CD4-positive, alpha-beta T cell treated with Interleukin-6 for 4 hours (primary cell): ENCODE results near the gene OR2T8.
A peak's percentile ranks its signal among the peaks of the same experiment; 100 is the strongest.

Experiments used
- DNase-seq: peaks from one replicate; pipeline ENCODE4 v3.0.0-alpha.2; 2020; ENCODE audit warnings: mixed read lengths

OR2T8 gene

DNA sequence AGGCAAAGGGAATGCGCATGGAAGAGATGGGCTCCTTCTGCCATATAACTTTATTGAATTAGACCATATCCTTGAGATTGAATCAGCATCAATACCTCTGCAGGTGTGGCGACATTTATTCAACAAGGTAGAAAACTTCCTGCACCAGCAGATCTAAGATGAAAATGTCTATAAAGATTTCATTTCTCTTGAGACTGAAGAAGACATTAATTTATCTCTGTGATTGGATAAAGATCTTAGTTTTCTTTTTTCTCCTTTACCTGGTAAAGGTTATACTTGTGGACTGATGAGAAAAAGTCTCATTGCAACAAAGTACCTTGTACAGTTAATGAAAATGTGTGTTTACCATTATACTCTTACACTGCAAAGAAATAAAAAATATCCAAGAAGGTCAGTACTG is at the start of gene OR2T8:
TSS of gene OR2T8 (plus strand) at position 301 of the 400 bp plus-strand sequence. CDS start 766 bp downstream, outside the sequence.
- no peak for DNase-seq

GRCh38 chr1:247883346-247883745 is 36.7 kb upstream of the OR2T8 start:
- no peak for DNase-seq

DNA sequence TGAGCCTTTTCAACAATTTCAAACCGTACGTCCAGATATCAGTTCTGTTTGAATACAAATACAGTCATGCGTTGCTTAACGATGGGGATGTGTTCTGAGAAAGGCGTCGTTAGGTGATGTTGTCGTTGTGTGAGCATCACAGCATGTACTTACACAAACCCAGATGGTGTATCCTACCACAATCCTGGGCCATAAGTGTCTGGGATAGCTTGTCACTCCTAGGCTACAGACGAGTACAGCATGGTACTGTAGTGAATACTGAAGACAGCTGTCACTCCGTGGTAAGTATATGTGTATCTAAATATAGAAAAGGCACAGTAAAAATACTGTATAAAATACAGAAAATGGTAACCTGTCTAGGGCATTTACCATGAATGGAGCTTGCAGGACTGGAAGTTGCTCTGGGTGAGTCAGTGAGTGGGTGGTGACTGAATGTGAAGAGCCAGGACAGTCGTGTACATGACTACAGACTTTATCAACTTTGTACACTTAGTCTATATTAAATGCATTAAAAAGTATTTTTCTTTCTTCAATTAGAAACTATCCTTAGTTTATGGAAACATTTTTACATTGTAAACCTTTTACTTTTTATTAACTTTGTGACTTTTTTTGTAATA is 35.1 kb upstream of the OR2T8 start:
- DNase-seq: no peak

- DNase-seq: no peak
Observed at GRCh38 chr1:247895163-247895637, 24.9 kb upstream of the OR2T8 start, which contains the start of gene OR2W3. TSS of gene OR2W3 (plus strand) at chr1:247895587. CDS start at chr1:247895587, 0 bp downstream.

DNA sequence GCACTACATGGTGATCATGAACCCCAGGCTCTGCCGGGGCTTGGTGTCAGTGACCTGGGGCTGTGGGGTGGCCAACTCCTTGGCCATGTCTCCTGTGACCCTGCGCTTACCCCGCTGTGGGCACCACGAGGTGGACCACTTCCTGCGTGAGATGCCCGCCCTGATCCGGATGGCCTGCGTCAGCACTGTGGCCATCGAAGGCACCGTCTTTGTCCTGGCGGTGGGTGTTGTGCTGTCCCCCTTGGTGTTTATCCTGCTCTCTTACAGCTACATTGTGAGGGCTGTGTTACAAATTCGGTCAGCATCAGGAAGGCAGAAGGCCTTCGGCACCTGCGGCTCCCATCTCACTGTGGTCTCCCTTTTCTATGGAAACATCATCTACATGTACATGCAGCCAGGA is 24.1 kb upstream of the OR2T8 start:
- DNase-seq: no peak

DNA sequence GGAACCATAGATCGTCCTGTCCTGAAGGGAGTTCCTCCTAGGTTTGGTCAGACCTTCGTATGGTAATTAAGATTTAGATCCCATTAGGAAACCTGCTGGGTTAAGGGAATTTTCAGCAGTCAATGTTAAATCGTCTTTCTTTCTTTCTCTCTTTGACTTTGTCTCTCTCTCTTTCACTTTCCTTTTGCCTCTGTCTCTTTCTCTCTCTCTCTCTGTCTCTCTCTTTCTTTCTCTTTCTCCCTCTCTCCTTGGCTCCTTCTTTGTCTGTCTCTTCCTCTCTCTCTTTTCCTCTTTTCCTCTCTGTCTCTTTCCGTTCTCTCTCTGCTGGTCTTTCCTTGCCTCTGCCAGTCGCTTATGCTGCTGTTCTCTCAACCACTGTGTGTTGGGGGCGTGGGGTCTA is 15.9 kb upstream of the OR2T8 start:
- DNase-seq: no peak

GRCh38 chr1:247905181-247905580 is 14.9 kb upstream of the OR2T8 start:
- no peak for DNase-seq

DNA sequence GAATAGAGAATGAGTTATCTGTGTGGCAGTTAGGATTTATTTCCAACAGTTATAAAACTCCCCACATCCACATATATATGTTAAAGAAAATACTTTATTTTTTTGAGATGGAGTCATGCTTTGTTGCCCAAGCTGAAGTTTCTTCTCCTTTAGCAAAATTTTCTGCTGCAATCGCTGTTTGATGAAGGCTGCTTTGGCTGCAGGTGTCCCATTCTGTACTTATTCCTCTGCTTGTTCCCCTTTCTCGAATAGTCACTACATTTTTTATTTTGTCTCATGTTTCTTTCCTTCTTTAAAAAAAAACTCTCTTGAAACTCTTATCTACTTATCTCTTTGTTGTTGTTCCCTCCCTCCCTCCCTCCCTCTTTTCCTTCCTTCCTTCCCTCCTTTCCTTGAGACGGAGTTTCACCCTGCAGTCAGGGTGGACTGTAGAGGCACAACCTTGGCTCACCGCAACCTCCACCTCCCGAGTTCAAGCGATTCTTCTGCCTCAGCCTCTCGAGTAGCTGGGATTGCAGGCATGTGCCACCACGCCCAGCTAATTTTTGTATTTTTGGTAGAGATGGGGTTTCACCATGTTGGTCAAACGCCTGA is 14.0 kb upstream of the OR2T8 start:
- DNase-seq: no peak

GRCh38 chr1:247906504-247907047 is 13.5 kb upstream of the OR2T8 start:
- no peak for DNase-seq

GRCh38 chr1:247908766-247909165 is 11.3 kb upstream of the OR2T8 start:
- no peak for DNase-seq

DNA sequence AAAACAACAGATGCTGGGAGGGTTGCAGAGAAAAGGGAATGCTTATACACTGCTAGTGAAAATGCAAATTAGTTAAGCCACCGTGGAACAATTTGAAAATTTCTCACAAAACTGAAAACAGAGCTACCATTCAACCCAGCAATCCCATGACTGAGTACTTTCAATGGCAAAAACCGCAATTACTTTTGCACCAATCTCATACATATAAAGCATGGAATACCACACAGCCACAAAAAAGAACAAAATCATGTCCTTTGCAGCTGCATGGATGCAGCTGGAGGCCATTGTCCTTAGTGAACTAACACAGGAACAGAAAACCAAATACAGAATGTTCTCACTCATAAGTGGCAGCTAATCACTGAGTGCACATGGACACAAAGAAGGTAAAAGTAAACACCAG is 6.3 kb upstream of the OR2T8 start:
- no peak for DNase-seq

- DNase-seq: no peak
Observed at GRCh38 chr1:247914941-247915662, 5.0 kb upstream of the OR2T8 start.

DNA sequence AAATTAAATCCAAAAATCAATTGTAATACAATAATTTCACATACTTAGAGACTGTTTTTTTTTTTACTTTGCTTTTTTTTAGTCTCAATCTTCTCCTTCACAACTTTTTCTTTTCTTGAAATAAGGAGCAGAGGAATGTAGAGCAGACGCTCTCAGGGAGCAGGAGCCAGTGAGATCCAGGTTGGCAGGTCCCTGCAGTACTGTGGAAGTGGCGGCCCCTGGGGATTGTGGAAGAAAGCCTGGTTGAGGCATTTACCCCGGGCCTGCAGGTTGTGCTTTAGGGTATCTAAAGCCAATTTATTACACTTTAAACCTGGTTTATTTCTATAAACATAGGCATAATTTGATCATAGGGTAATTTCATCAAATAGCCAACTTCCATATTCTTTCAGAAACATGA is 3.9 kb downstream of the OR2T8 start:
- DNase-seq: no peak

DNA sequence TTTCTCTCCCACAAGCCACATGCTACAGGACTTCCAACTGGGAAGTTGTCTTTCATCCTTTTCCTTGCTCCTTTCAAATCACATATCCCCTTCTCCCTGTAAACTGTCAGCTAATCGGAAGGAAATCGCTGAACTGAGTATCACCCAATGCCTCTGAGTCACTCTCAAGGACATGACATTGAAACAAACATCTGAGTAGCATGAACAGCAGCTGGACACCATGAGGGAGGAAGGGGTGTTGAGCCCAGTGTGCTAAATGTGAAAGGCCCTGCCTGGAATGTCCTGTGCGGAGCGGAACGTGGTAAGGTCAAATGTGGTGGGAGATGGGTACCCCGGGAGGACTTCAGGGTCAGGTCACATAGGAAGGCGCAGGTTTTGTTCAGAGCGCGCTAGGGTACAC is 4.8 kb downstream of the OR2T8 start, which contains the start of gene OR2AJ1:
TSS of gene OR2AJ1 (plus strand) at position 22 of the 400 bp plus-strand sequence. CDS start 8,880 bp downstream, outside the sequence.
- DNase-seq: no peak

DNA sequence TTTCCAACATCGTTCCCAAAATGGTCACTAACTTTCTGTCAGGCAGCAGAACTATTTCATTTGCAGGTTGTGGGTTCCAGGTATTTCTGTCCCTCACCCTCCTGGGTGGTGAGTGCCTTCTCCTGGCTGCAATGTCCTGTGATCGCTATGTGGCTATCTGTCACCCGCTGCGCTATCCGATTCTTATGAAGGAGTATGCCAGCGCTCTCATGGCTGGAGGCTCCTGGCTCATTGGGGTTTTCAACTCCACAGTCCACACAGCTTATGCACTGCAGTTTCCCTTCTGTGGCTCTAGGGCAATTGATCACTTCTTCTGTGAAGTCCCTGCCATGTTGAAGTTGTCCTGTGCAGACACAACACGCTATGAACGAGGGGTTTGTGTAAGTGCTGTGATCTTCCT is 13.9 kb downstream of the OR2T8 start:
- no peak for DNase-seq

DNA sequence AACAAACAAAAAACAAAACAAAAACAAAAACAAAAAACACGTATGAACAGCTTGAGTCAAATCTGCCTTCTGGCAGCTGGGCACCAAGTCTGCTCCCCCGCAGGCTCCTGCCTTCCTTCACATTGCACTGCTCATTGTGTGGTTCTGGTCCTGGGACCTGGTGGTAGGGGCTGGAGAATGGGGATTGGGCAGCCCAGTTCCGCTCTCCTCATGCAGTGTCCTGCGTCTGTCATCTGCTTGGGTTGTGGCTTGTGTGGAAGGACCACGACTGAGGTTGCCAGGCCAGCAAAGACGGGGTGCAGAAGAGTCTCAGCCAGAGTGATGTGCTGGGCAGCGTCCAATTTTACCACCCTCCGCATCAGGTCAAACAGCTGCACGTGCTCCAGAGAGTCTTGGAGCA is 15.7 kb downstream of the OR2T8 start:
- DNase-seq: no peak

GRCh38 chr1:247936415-247936814 is 16.4 kb downstream of the OR2T8 start:
- no peak for DNase-seq

DNA sequence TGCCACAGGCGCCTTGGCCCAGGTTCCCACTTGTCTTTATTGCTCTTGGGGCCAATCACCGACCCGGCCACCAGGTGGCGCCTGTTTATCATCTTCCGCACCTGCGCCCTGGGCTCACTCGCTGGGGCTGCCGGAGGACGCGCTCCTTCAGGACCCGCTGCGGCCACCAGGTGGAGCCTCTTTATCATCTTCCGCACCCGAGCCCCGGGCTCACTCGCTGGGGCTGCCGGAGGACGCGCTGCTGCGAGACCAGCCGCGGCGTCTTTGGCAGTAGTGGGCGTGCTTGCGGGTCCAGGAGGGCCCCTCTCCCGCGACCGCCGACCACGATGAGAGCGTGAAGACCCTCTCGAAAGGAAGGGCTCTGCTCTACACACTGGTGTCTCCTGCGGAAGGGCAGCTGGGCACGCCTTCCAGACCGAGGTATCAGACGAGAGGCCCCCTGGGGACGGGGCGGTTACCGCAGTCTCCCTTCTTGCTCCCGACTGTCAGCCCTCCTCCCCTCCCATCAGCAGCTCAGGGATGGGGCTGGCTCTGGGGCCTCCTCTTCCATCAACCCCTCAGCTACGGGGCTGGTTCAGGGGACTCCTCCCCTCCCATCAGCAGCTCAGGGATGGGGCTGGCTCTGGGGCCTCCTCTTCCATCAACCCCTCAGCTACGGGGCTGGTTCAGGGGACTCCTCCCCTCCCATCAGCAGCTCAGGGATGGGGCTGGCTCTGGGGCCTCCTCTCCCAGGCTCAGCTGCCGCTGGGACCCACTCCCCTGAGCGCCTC is 17.1 kb downstream of the OR2T8 start:
- peak; percentile 86 for DNase-seq

- DNase-seq: no peak
Observed at GRCh38 chr1:247942624-247943023, 22.6 kb downstream of the OR2T8 start.

DNA sequence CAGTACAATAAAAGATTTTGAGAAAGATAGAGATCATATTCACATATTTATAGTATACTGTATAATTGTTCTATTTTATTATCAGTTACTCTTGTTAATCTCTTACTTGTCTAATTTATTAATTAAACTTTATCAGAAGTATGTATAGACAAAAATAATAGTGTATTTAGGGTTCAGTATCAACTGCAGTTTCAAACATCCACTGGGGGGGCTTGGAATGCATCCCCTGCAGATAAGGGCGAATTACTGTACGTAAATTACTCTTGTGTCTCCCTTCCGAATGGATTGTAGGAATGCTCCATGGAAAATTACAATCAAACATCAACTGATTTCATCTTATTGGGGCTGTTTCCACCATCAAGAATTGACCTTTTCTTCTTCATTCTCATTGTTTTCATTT is 28.5 kb downstream of the OR2T8 start, which contains the start of gene OR2L8:
TSS of gene OR2L8 (plus strand) at position 301 of the 400 bp plus-strand sequence. CDS start at position 301, 0 bp downstream.
- no peak for DNase-seq

DNA sequence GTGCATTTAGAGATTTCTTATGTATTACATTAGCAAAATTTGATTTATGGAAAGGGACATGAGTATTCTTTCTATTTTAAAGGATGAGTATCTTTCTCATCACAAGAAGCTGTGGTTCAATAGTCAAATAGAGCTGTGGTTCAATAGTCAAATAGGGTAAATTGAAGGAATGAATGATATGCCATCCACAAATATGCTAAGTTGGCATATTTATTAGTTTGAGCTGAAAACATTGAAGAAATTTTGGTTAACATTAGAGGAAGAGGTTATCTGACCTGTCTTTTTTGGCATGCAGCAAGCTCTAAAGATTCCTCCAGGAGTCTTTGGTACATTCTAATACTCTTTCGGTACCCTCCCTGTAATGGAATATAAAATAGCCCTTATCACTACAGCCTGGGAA is 33.4 kb downstream of the OR2T8 start:
- DNase-seq: no peak

GRCh38 chr1:247961791-247962190 is 41.7 kb downstream of the OR2T8 start:
- DNase-seq: no peak
